HG02973 (cell line): ENCODE results near the gene IRAK2.
"Not testable (repeated sequence)": the region's sequence is repeated elsewhere in the genome, so short reads cannot be mapped to it uniquely, and the experiment has no call there.

Source experiments
- ATAC-seq: cut with Tn5 transposase; IDR thresholded peaks from one replicate; pipeline ENCODE4 v1.9.1; 2021; ENCODE audit warnings: moderate library complexity; ENCODE audit not compliant: unreplicated experiment

The IRAK2 gene

DNA sequence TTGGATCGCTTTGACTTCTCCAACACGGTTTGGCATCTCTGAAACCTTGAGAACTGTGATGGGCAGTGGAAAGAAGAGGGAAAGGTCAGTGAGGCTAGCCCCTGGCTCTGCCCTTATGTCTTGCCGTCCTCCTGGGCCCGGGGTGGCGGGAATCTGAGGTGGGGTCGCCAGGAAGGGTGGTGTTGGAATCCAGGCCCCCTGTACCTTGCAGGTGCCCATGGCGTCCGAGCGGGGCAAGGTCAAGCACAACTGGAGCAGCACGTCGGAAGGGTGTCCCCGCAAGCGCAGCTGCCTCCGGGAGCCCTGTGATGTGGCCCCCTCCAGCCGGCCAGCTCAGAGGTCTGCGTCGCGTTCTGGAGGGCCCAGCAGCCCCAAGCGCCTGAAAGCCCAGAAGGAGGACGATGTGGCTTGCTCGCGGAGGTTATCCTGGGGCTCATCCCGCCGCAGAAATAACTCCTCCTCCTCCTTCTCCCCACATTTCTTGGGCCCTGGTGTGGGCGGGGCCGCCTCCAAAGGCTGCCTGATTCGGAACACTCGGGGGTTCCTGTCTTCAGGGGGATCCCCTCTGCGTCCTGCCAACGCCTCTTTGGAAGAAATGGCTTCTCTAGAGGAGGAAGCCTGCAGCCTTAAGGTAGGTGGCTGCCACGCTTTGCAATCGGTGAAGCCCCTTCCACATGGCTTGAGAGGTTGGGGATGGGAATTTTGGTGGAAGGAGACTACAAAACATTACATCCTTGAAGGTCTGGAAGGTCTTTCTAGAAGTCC, 84.4 kb downstream of the IRAK2 start:
- no peak for ATAC-seq

DNA sequence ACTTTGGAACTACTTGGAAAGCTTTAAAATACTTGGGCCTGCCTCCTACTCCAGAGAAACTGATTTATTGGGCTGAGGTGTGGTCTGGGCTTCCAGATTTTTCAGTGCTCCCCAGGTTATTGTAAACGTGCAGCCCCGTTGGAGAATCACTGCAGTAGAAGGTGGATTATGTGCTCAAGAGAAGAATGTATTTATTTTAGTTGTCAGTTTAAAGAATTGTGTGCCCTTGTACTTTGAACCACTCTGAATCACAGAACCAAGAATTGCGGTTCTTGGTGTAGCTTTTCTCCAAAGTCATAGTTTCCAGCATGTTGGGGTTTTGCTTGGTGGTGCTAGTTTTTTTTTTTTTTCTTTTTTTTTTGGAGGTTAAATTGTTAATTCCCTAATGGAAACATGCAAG, 85.1 kb downstream of the IRAK2 start:
- no peak for ATAC-seq

DNA sequence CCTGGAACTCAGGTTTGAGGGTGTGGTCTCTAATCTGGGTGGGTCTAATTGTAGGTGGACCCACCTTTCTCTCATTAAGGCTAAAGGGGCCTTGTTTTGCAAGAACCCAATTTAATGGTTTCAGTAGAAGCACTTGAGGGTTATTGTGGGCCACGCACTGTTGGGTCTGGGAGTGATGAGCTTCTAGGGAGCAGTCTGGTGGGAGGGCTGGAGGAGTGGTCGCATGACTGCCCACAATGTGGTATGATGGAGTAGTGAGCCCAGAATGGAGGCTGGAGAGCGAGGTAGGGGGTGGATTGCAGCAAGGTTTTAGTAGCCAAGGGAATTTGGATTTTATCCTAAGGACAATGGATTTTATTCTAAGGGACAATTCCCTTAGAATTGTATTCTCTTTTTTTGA, 86.3 kb downstream of the IRAK2 start:
- ATAC-seq: no peak

DNA sequence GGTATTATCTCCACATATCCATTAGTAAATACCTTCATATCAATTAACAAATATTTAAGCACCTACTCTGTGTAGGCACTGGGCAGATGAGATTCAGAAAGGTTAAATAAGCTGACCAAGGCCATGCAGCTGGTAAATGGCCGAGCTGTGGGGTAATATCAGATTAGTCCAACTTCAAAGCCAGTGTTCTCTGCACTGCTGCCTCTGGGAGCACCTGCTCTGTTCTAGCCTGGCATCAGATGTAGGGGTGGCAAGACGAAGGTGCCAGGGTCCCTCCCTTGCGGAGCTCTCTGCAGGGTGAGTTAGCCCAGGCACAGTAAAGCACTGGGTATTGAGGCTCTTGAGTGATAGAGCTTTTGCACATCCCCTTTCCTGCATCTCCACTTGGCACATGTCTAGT, 89.0 kb downstream of the IRAK2 start:
- ATAC-seq: no peak

DNA sequence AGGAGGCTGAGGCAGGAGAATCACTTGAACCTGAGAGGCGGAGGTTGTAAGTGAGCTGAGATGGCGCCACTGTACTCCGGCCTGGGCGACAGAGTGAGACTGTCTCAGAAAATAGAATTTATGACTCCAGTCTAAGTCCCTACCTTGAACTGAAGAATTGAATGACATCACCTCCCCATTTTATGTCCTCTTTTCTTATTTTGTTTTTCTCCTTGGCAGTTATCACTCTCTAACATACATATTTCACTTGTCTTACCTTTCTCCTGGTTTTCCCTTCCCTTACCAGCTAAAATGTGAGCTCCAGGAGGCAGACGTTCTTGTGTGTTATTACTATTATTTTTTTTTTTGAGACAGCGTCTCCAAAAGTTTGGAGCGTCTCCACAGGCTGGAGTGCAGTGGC, 91.1 kb downstream of the IRAK2 start:
- no peak for ATAC-seq

DNA sequence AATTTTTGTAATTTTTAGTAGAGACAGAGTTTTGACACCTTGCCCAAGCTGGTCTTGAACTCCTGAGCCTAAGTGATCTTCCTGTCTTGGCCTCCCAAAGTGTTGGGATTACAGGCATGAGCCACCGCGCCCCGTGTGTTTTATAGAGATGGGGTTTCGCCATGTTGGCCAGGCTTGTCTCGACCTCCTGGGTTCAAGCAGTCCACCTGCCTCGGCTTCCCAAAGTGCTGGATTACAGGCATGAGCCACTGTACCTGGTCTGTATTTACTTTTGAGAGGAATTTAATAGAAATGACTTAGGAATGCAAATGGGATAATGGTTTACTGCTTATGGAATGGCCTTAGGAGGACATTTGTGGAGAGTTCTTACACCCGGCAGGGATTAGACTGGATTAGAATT, 94.3 kb downstream of the IRAK2 start:
- no peak for ATAC-seq

DNA sequence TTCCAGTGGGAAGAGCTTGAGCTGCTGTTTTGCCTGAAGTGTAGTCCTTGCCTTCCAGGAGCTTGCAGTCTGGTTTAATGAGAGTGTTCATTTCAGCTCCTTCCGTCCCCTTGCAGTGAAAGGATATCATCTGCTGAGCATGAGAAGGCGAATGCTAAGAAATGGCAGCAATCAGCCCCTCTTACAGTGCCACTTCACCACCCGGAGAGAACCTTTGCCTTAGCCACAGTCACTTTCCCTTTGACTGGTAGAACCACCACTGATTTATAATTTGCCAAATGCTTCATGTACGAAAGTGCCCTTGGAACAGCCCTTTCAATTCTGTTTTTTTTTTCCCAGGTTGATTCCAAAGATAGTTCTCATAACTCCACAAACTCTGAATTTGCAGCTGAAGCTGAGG, 95.1 kb downstream of the IRAK2 start:
- no peak for ATAC-seq

DNA sequence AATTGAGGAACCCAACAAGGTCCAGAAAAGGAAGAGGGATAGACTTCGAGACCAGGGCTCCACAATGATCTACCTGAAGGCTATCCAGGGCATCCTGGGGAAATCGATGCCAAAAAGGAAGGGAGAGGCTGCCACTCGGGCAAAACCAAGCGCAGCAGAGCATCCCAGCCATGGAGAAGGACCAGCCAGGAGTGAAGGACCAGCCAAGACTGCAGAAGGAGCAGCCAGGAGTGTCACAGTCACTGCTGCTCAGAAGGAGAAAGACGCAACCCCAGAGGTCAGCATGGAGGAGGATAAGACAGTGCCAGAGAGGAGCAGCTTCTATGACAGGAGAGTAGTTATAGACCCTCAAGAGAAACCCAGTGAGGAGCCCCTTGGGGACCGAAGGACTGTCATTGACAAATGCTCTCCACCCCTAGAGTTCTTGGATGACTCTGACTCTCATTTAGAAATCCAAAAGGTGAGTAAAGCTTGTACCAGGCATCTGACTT, 95.5 kb downstream of the IRAK2 start:
- ATAC-seq: no peak

DNA sequence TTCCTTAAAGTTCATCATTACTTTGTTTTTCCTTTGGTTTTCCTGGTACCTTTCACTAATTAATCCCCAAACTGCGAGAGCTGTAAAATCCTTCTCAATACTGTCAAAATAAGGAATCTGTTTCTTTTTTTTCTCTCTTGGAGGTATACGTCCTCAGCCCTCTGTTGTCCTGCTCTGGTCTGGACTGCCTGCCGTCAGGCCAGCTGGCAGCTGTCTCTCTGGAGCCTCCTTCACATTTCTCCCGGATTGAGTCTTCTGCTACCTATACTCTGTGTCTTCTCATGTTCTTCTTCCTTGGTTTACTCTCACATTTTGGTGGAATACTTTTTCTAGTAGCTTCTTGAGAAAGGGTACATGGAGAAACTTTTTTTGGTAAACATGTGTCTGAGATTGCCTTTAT, 97.3 kb downstream of the IRAK2 start:
- no peak for ATAC-seq

DNA sequence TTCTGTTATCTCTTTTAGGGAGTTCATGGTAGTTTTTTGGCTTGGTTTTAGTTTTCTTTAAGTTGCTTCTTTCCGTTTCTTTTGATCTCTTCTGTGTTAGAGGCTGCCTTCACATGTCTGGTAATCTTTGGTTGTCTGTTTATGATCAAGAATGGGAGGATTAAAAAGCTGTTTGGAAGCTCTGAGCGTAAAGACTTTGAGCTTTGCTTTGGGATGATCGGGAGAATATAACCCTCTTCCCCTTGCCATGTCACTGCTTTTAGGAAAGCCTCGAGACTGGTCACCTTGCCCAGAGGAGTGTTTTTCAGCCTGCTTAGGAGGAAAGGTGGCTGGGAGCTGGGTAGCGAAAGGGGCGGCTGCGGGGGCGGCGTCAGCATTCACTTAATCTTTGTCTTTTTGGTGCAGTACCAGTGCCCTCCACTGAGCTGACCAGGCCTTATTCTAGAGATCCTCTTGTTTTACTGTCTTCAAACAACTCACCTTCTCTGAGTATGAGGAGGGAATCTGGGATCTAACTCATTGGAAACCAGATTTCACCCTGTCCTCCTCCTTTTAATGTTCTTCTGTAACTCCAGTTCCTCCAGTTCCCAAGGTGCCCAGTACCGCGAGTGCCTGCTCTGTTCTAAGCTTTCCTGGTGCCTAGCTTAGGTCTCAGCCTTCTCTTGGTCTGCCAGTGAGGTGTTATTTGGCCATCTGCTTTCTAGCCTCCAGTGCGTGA, 99.1 kb downstream of the IRAK2 start:
- no peak for ATAC-seq

DNA sequence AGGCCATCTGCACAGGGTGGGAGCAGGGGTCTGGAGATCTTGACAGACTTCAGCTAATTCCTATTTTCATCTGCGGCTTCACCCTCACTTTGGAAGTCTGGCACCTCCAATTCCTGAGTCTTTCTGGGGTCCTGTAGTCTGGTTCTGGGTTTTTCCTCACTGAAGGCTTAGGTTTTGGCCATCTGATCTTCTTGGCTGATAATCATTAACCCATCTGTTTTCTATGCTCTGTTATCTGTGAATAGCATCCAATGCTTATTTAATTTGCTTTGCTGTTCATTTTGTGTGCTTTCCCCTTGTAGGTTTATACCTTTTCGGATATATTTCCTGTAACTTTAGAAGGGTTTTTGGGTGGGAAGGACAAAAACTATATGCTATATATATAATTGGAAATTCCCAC, 101.1 kb downstream of the IRAK2 start:
- no peak for ATAC-seq

DNA sequence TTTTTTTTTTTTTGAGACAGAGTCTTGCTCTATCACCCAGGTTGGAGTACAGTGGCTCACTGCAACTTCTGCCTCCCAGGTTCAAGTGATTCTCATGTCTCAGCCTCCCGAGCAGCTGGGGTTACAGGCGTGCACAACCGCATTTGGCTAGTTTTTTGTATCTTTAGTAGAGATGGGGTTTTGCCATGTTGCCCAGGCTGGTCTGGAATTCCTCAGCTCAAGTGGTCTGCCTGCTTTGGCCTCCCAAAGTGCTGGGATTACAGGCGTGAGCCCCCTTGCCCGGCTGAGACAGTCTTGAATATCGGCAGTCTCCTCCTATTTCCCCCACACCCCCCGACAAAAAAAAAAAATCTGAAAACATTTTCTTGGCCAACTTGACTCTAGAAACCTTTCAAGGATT, 102.2 kb downstream of the IRAK2 start:
- not testable (repeated sequence) for ATAC-seq

DNA sequence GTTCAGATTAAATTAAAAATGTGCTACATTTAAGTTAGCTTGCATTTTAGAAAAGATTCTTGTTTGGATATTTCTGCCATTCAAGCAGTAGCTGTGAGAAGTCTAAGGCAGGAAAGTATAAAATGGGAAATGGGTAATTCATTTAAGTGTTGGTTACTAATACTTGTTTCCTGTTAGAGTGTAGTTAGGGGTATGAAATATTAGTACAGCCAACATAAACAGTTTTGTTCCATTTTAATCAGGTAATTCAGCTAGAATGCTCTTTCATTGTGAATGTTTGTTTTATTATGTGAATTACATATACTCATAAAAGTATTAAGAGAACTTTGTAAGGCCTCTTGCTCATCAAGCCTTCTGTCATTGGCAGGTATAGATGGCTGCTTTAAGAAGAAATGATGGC, 103.4 kb downstream of the IRAK2 start:
- ATAC-seq: no peak

DNA sequence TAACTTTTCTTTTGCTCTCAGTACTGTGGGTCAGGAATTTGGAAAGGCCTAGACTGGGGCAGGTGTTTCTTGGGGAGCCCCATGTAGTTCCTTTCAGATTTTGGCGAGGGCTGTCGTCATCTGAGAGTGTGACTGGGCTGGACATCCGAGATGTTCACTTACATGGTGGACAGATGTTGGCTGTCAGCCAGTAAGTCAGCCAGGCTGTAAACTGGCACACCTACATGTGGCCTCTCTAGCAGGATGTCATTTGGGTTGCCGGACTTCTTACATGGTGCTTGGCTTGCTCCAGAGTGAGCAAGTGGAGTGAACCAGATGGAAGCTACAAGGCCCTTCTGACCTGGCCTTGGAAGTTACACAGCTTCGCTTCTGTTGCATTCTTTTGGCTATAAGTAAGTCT, 104.2 kb downstream of the IRAK2 start:
- ATAC-seq: no peak

DNA sequence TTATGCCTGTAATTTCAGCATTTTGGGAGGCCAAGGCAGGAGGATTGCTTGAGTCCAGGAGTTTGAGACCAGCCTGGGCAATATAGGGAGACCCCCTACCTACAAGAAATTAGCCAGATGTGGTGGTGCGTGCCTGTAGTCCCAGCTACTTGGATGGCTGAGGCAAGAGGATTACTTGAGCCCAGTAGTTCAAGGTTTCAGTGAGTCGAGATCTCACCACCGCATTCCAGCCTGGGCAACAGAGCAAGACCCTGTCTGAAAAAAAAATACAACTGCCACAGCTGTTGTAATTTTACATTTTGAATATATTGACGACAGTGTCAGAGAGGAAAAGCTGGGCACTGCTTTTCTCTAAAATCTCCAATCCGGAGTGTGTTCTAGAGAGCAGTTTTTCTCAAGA, 104.7 kb downstream of the IRAK2 start:
- no peak for ATAC-seq

DNA sequence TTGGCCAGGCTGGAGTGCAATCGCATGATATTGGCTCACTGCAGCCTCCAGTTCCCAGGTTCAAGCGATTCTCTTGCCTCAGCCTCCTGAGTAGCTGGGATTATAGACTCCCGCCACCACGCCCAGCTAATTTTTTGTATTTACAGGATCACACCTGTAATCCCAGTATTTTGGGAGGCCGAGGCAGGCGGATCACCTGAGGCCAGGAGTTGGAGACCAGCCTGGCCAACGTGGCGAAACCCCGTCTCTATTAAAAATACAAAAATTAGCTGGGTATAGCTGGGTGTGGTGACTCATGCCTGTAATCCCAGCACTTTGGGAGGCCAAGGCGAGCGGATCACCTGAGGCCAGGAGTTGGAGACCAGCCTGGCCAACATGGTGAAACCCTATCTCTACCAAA, 107.8 kb downstream of the IRAK2 start:
- not testable (repeated sequence) for ATAC-seq

DNA sequence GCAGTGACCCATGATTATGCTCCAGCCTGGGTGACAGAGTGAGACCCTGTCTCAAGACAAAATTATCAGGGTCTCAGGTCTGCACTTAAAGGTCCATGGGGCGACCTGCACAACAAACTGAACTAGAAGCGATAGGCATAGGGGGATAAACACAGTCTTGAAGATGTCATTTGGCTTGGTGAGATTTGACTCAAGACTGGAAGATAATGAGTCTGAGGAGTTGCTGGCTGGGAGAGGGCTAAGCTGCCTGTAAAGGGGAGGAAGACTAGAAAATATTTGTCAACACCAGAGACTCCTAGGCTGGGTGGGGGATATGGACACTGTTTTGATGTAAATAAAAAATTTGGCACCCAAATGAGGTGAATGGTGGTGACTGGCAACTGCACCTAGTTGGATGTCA, 108.3 kb downstream of the IRAK2 start:
- no peak for ATAC-seq

DNA sequence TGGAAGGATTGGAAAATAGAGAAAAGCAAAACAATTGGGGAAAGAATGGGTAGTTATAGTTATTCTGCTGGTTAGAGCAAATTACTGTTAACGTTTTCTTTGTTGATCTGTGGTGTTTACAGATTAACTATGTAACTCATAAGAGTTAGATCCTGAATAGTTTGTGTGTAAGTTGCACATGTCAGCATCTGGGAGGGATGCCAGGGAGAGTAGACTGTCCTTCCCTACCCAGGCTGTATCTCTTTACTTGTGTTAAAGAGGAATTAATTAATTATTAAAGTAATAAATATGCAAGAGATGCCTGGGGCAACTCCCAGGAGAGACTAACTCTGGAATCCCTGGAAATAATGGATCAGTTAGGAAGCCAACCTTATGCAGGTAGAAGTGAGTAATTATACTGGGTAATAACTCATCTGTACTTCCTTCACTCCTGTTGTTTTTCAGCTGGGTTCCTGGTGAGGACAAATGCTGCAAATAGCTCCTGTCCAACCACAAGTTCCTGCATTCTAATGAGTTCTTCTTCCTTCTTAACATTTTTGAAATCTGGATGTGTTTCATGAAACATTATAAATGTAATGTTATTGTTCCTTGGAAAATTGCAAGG, 109.1 kb downstream of the IRAK2 start:
- no peak for ATAC-seq

DNA sequence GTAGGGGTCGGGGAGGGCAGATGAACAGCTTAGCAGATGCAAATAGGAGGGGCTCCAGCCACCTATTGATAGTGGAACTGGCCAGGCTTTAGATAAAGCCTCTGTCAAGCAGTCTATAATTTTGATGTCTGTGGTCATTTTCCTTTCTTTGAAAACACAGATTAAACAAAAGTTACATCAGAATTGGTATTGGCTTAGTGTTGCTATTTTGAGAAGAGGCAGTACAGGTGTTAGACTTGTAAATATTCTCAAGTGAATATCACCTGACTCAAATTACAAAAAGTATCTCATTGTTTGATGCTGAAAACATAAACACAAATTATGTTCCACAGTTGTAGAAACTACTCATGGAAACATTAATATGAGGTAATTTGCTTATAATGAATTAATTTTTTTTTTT, 109.9 kb downstream of the IRAK2 start:
- ATAC-seq: no peak

DNA sequence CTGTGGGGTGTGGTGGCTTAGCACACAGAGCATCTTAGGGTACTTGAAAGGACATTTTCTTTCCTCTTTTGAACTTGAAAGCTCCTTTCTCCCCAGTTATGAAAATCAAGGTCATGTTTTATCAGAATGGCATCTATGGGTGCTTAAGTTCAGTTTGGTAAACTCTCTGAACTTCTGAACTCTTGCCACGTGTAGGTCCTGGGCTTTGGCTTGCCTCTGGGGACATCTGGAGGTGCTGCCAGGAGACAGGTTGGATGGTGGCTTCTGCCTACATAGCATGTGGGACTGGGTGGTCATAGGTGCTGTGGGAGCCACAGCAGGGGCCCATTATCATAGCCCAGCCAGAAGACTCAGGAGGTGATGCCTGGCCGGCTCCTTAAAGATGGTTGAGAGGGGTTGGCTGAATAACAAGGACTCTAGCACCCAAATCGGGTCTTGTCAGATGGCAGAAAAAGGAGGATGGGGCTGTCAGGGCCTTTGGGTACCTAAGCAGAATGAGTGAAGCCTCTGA, 112.5 kb downstream of the IRAK2 start:
- ATAC-seq: no peak

DNA sequence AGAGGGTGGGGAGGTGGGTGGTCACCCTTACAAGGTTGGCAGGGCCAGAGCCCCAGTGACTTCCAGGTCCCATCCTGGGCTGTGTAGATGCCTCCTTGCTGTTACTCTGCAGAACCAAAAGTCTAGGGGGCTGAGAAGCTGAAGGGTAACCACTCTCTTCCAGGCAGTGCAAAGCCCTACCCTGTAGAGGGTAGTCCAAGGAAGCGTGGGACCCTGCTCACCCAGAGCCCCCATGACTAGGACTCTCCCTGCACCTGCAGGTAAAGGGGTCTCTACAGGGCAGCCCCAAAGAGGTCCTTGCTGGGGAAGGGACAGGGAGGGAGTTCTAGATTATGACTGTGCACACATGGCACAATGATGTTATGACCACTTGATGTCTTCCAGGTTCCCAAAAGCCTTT, 113.8 kb downstream of the IRAK2 start:
- ATAC-seq: no peak
